Stimulated activated CD8-positive, alpha-beta memory T cell treated with anti-CD3 and anti-CD28 coated beads, Interleukin-7, amount 100 ng/mL, for 48 hours (primary cell): Measurements from ENCODE around the gene SNCG.
"Not testable (repeated sequence)": the region's sequence is repeated elsewhere in the genome, so short reads cannot be mapped to it uniquely, and the experiment has no call there.

Experiments used
- DNase-seq, 2 donors: peaks; one replicate each; pipeline ENCODE4 v3.0.0-alpha.2; 2020; ENCODE audit warnings: low read depth in 1 of 2; ENCODE audit errors: extremely low read depth in 1 of 2

The SNCG gene

DNA sequence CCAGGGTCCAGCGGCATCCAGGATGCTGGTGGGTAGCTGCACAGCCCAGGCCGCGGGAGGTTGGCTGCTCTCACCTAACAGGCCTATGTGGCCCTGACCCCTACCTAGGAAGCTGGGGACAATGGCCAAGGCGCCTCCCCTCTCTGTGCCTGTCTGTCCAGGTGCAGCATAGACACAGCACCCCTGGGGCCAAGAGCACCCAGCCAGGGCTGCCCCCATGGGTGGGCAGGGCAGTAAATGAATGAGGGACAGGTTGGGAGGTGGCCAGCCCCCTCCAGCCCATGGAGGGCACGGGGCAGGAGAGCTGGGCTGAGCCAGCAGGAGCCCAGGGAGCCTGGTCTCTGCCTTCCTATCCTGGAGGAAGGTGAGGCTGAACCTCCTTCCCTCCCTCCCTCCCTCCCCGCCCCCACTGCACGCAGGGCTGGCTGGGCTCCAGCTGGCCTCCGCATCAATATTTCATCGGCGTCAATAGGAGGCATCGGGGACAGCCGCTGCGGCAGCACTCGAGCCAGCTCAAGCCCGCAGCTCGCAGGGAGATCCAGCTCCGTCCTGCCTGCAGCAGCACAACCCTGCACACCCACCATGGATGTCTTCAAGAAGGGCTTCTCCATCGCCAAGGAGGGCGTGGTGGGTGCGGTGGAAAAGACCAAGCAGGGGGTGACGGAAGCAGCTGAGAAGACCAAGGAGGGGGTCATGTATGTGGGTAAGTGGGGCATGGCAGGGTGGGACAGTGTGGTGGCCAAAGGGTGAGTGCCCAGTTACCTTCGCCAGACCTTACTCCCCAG, at the start of gene SNCG:
TSS of gene SNCG (plus strand) at position 484 of the 785 bp plus-strand sequence. CDS start at position 583, 99 bp downstream.
- no peak for DNase-seq

DNA sequence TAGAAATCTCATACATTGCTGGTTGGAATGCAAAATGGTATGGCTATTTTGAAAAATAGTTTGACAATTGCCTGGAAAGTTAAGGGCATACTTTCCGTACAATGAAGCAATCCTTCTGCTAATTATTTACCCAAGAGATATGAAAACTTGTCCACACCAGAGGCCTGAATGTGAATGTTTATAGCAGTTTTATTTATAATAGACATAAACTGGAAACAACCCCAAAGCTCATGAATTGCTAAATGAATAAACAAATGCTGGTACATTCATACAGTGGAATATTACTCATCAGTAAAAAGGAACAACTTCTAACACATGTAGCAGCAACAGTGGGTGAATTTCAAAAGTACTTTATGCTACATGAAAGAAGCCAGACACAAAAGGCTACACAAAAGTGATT, 43.7 kb upstream of the SNCG start:
- no peak for DNase-seq

DNA sequence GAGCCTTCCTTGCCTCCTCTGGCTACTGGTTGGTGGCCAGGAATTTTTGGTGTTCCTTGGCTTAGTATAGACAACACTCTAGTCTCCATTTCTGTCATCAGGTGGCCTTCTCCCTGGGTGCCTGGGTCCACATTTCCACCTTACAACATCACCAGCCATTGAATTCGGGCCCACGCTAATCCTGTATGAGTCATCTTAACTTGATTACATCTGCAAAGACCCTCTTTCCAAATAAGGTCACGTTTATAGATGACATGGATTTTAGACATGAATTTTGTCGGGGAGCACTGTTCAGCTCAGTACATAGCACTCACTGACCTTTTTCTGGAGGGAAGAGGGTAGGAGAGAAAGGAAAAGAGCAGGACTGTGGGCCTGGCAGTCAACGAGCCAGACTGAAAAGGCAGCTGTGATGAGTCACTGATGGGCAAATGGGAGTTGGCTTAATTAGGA, 40.4 kb upstream of the SNCG start:
- DNase-seq: no peak

DNA sequence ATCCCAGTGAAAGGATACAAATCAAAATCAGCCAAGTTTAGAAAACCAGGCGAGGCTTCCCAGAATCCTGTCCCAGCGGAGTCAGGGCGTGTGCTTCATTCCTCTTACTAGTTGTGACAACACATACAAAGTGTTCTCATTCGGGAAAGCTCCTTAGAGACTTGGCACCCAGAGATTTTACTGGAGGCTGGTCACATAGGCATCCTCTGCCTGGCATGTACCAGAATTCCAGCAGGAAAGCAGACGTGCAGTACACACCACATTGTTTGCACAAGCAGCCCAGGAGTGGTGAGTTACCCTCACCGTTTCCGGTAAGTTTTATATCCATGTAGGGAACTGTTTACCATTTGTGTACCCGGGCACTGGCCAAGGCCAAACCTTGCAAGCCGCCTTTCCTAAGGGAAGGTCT, 35.8 kb upstream of the SNCG start:
- DNase-seq: no peak

DNA sequence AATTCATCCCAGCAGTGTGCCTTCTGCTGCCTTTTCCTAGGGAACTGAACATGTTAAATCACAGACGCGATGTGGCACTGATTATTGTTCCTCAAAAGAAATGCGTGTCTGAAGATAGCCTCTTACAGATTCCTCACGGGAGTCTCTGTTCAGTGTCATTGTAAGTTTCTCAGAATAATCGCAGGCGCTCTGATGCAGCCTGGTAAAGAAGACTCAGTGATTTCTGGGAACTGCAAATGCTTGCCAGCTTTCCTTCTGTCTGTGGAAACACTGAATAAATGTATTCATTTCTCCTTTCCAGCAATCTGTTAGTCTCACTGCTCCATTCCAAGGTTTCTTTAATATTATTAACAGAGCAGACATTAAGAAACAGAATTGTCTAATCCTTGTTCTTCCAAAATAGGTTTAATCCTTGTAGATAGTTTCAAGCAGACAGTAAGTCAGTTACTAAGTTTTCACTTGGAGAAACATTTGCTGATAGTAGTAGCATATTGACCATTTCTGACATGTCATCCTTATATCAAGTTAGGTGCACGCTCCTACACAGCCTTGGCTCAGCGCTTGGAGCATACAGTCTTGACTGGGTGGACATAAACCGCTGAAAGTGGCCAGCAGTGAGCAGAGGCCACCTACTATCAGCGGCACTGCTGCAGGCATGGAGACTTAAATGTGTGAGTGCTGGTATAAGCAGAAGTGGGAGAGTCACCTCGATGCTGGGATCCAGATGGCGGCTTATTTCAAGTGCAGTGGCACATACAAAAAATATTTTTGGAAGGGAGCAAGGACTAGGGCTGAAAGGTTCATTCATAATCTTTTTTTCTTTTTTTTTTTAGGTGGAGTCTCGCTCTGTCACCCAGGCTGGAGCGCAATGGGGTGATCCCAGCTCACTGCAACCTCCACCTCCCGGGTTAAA, 28.7 kb upstream of the SNCG start:
- DNase-seq: no peak

DNA sequence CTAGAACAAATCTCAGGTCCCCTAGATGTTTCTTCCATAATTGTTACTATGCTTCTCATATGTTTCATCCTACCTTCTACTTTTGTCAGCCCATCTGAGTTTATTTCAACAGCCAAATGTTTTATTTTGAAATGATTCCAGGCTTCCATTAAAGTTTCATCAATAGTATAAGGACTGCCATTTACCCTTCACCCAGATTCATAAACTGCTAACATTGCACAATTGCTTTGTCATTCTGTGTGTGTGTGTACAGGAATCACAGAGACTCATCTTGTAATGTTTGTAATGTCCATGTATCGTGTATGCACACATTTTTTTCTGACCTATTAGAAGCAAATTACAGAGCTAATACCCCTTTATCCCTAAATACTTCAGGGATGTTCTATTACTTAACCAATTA, 26.5 kb upstream of the SNCG start:
- DNase-seq: no peak

DNA sequence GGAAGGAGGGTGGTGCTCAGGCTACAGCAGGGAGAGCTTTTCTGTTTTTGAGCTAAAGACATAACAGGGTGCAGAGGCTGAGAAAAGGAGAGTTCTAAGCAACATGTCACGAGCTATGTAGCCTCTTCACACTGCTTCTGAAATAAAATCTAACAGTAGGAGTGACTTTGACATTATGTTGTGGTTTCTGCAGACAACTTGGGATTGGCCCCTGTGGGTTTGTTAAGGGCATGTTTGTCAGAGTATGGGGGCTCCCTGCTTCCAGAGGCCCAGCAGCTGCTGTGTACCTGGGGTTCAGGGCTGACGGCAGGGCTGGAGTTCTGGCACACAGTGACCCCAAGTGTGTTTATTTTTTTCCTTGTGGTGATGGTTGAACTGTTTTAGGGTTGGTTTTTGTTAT, 25.7 kb upstream of the SNCG start:
- no peak for DNase-seq

DNA sequence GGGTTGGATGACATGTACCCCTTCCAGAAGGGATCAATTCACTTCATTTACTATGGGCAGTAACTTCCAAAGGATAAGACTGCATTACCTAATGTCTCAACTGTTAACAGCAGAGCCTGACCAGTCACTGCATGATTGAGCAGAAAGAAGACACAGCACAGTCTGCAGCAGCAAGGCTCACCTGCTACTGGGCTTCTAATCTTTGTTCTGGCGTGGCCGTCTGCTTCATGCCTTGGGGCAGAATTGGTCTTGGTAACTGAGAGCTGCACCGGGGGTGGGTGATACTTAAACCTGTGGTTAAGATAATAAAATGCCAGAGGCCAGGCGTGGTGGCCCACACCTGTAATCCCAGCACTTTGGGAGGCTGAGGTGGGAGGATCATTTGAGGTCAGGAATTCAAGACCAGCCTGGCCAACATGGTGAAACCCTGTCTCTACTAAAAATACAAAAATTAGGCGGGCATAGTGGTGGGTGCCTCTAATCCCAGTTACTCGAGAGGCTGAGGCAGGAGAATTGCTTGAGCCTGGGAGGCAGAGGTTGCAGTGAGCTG, 24.2 kb upstream of the SNCG start:
- not testable (repeated sequence) for DNase-seq

DNA sequence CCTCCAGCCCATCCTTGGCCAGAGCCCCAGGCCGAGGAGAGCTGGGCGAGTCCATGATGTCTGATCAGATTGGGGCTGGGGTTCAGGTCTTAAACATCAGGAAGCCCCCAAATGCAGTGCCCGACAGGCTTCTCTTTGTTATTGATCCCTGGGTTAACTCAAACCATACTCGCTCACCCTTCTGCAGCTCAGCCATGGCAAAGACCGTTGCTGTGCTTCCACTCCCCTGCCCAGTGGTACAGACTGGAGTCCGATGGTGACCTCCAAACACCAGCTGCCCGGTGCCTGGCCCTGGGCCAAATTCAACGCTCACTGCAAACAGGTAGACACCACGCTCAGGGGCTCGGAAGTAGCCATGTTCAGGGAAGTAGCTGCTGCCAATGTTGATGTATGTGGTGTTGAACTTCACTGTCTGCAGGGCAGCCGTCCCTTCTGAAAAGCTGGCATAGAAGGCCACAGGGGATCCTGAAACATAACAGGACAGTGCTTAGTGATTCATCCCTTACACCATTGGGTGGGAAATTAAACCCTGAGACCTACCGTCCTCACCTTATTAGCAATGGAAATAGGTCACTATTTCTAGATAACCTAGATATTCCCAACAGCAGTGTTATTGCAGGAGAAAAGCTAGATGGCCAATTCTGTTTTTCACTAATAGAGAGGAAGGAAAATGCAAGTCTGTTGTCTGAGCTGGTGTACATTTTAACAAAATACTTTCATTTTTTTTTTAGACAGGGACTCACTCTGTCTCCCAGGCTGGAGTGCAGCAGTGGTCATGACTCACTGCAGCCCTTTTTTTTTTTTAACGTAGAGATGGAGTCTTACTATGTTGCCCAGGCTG, 21.5 kb upstream of the SNCG start:
- DNase-seq: no peak

DNA sequence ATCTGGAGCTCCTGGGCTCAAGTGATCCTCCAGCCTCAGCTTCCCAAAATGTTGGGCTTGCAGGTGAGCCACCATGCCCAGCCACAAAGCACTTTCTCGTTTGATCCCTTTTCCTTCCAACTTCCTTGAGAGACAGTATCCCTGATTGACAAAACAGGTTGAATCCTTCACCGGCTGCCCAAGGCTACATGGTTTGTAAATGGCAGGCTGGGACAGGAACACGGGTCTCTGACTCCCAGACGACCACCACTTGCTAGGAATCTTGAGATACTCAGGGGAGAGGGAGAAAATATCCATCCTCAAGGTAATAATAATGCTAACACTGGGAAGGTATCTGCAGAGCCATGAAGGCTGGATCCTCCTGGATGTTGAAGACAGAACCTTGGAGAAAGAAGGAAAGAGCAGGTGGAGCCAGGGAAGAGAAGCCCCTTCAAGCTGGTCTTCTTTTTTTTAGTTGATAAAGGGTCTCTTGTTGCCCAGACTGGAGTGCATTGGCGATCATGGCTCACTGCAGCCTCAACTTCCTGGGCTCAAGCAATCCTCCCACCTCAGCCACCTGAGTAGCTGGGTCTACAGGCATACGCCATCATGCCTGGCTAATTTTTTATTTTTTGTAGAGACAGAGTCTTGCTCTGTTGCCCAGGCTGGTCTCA, 20.8 kb upstream of the SNCG start:
- no peak for DNase-seq

DNA sequence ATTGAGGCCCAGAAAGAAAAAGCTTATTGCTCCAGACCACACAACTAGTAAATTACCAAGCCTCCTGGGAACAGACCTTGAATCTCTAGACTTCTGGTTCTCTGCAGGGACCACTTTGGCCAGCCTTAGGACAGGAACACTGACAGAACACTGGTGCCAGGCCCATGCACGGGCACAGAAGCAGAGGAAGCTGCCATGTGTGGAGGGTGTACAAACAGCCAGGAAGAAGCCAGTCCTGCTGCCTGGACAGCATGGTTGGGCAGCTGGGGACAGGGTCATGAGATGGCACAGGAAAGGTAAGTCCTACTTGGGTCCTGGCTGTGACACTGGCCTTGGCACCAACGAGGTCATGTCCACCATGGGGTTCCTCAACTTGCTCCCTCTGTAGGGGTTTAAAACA, 20.1 kb upstream of the SNCG start:
- no peak for DNase-seq

DNA sequence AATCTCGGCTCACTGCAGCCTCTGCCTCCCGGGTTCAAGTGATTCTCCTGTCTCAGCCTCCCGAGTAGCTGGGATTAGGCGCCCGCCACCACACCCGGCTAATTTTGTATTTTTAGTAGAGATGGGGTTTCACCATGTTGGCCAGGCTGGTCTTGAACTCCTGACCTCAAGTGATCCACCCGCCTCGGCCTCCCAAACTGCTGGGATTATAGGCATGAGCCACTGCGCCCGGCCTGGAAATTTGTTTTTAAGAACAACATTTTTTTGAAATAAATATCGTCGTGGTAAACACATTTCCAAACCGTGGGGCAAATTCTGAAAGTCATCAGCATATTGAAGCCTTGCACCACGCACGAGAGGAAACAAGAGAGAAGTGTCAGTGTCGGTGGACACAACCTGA, 18.3 kb upstream of the SNCG start:
- DNase-seq: not testable (repeated sequence)

DNA sequence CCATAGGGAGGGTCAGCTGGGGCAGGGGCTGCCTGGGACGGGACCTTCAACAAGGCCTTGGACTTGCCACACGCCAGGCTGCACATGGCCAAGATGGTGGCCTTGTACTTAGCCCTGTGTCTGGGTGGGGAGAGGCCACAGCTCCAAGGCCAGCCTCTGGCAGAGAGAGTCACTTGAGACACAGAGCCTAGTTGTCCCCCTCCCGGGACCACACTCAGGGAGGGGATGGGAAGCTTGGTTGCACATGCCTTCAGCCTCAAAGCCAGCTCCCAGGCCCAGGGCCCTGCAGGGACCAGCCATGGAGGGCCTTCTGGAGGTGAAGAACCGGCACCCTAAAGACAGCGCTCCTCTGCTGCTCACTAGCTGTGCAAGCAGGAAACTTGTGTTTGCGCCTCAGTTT, 17.7 kb upstream of the SNCG start:
- DNase-seq: no peak

DNA sequence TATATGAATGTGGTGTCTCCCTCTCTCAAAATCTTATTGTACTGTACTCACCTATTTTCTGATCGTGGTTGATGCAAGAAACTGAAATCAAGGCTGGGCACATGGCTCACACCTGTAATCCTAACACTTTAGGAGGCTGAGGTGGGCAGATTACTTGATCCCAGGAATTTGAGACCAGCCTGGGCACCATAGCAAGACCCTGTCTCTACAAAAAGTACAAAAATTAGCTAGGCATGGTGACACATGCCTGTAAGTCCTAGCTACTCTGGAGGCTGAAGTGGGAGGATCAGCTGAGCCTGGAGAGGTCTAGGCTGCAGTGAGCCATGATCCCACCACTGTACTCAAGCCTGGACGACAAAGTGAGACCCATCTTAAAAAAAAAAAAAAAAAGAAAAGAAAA, 17.0 kb upstream of the SNCG start:
- DNase-seq: no peak

DNA sequence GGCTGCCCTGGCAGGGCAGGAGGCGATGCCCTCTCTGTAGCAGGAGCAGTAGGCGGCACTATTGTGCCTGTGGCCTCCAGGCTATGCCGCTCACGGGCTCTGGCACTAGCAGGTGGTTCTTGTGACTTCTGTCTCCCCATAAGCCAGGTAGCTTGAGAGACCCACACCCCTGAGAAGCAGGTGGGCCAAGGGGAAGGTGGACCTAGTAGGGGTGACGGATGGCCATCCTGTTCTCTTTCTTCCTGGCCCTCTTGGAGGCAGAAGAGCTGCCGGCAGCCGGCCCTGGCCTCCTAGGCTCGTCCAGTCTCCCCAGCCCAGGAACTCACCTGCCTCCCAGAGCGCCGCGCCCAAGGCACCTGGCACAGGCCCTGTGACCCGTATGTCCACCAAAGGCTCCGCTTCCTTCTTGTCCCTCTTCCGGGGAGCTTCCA, 16.4 kb upstream of the SNCG start:
- no peak for DNase-seq

DNA sequence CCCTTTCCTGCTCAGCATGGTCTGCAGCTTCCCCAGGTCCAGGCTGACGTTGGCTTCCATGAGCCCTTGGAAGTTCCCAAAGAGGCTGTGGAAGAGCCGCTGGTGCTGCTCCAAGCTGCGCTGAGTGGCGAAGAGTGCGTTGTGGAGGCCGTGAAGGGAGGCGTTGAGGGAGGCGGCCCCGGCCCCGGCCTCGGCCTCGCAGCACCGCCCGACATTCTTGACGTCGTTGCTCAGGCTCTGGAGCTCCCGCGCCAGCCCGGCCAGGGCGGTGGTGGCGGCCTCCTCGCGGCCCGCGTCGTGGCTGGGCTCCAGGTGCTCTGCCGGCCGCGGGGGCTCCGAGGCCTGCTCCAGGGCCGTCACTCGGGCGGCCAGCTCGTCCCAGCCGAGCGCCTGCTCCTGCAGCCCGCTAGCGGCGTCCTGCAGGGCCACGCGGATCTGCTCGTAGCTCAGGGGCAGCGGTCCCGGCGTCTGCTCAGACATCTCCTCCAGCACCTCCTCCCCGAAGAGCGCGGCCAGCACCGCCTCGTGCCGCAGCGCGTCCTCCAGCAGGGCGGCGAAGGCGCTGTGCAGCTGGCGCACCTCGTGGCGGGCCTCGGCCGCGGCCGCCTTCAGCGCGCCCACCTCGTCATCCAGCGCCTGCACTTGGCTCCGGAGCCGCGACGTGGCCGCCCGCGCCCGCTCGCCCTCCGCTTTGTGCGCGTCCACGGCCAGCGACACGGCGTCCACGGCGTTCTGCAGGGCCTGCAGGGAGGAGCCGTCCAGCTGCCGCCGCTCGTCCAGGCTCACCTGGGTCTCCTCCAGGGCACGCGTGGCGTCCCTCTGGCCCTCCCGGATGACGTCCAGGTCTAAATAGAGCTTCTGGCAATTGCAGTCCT, 15.7 kb upstream of the SNCG start:
- DNase-seq: no peak

DNA sequence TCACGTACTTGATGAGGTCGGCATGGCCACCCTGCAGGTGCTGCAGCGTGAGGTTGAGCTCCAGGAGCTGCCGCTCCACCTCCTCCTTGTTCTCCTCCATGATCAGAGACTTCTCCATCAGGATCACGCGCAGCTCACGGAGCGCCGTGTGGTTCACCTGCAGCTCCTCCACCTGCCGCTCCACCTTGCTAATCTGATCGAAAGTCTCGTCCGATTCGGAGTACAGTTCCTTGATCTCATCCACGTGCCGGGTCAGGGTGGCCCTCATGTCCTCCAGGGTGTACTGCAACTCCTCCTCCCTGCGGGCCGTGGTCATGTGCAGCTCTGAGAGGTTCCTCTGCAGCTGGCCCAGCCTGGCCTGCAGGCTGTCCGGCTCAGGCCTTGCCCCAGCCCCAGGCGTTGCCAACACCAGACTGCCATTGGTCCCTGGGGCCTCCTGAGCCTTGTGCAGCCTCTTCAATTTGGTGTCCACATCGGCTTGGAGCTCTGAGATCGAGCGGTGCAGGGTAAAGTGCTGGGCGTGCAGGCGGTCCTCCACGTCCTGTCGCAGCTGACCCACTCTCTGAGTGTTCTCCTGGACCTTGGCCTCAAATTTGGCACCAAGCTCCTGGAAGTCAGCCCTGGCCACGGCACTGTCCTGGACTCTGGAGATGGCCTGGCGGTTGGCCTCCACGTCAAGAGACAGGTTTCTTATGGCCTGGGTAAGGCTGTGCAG, 14.9 kb upstream of the SNCG start:
- no peak for DNase-seq

DNA sequence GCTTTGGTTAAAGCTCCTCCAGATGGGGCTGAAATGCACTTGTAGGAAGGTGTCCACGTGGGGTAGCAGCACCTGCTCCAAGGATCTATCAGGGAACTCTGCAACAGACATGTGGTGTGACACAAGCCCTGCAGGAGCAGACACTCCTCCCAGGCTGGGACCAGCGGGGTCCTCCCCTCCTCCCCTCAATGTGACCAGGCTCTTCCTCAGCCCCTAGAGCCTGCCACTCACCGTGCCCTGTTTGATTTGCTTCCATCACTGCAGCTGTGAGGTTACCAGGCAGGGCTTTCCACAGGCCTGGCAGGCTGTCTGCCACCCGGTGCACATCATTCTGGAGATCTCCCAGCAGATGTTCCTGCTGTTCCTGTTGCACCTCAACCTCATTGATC, 14.4 kb upstream of the SNCG start:
- no peak for DNase-seq

DNA sequence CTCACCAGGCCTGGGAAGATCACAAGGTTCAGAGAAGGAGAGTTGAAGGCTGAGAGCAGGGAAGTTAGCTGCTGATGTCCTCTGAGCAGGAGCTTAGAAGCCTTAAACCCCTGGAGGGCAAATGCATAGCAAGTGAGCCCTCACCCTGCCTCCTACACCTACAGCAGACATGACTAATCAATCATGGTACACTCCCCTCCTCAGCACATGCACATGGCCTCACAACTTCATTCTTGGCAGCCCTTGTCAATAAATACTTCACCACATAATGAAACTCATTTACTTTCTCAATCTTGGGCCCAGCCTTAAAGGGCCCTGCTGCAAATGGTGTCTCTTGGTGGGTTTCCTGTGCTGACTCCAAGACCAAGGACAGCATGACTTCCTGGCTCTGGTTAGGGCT, 13.9 kb upstream of the SNCG start:
- DNase-seq: no peak
